Liver (tissue), 3 donors: ENCODE data around the gene NEIL3.

Experiments used
- FOXA2 ChIP-seq: IDR thresholded peaks from 2 replicates; pipeline ENCODE4 v1.6.1; 2016; ENCODE audit warnings: antibody characterized with exemption
- RAD21 ChIP-seq, 2 donors: IDR thresholded peaks; 2 replicates each; pipeline ENCODE4 v1.6.1; 2016; ENCODE audit warnings: antibody characterized with exemption in 2 of 2, mild to moderate bottlenecking in 2 of 2
- TAF1 ChIP-seq: conservative IDR thresholded peaks from 2 replicates; pipeline ENCODE4 v1.6.1; 2016; ENCODE audit warnings: antibody characterized with exemption, mild to moderate bottlenecking
- TF ChIP-seq, protein P1 (sequence below): fragments of 150-350 bp; IDR thresholded peaks from 2 replicates; pipeline ENCODE4 v1.5.1; 2017; ENCODE audit warnings: improper control_type of control experiment, low read depth, low read length; ENCODE audit not compliant: missing input control
- TF ChIP-seq, protein P2 (sequence below): IDR thresholded peaks from 2 replicates; pipeline ENCODE4 v1.6.1; 2016; ENCODE audit warnings: antibody characterized with exemption
- TF ChIP-seq, protein P3 (sequence below): IDR thresholded peaks from 2 replicates; pipeline ENCODE4 v1.6.1; 2016; ENCODE audit warnings: antibody characterized with exemption
- TF ChIP-seq, protein P4 (sequence below): IDR thresholded peaks from 2 replicates; pipeline ENCODE4 v1.6.1; 2016; ENCODE audit warnings: antibody characterized with exemption, mild to moderate bottlenecking
- donor health status: healthy.
- donor health status: healthy.

DNA sequence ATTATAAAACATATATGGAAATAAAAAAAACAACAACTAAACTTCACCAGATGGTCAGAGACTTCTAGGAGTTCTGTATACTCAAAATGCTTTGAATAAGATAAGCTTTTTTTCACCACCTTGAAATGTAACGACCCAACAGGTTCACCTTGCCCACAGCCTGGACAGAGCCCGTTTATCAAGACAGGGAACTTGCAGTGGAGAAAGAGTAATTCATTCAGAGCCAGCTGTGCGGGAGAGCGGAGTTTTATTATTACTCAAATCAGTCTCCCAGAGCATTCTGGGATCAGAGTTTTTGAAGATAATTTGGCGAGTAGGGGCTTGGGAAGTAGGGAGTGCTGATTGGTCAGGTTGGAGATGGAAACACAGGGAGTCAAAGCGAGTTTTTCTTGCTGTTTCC is 94.1 kb downstream of the NEIL3 start:
- TF ChIP-seq, protein P1, sequence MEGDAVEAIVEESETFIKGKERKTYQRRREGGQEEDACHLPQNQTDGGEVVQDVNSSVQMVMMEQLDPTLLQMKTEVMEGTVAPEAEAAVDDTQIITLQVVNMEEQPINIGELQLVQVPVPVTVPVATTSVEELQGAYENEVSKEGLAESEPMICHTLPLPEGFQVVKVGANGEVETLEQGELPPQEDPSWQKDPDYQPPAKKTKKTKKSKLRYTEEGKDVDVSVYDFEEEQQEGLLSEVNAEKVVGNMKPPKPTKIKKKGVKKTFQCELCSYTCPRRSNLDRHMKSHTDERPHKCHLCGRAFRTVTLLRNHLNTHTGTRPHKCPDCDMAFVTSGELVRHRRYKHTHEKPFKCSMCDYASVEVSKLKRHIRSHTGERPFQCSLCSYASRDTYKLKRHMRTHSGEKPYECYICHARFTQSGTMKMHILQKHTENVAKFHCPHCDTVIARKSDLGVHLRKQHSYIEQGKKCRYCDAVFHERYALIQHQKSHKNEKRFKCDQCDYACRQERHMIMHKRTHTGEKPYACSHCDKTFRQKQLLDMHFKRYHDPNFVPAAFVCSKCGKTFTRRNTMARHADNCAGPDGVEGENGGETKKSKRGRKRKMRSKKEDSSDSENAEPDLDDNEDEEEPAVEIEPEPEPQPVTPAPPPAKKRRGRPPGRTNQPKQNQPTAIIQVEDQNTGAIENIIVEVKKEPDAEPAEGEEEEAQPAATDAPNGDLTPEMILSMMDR, result no peak
- TF ChIP-seq, protein P2, sequence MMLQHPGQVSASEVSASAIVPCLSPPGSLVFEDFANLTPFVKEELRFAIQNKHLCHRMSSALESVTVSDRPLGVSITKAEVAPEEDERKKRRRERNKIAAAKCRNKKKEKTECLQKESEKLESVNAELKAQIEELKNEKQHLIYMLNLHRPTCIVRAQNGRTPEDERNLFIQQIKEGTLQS, result no peak
- TF ChIP-seq RAD21 (IDR thresholded peaks at IDR 0.05) (no peak), TAF1 (no peak), FOXA2 (no peak)
- TF ChIP-seq, protein P3, sequence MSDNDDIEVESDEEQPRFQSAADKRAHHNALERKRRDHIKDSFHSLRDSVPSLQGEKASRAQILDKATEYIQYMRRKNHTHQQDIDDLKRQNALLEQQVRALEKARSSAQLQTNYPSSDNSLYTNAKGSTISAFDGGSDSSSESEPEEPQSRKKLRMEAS, result no peak
- TF ChIP-seq, protein P4, sequence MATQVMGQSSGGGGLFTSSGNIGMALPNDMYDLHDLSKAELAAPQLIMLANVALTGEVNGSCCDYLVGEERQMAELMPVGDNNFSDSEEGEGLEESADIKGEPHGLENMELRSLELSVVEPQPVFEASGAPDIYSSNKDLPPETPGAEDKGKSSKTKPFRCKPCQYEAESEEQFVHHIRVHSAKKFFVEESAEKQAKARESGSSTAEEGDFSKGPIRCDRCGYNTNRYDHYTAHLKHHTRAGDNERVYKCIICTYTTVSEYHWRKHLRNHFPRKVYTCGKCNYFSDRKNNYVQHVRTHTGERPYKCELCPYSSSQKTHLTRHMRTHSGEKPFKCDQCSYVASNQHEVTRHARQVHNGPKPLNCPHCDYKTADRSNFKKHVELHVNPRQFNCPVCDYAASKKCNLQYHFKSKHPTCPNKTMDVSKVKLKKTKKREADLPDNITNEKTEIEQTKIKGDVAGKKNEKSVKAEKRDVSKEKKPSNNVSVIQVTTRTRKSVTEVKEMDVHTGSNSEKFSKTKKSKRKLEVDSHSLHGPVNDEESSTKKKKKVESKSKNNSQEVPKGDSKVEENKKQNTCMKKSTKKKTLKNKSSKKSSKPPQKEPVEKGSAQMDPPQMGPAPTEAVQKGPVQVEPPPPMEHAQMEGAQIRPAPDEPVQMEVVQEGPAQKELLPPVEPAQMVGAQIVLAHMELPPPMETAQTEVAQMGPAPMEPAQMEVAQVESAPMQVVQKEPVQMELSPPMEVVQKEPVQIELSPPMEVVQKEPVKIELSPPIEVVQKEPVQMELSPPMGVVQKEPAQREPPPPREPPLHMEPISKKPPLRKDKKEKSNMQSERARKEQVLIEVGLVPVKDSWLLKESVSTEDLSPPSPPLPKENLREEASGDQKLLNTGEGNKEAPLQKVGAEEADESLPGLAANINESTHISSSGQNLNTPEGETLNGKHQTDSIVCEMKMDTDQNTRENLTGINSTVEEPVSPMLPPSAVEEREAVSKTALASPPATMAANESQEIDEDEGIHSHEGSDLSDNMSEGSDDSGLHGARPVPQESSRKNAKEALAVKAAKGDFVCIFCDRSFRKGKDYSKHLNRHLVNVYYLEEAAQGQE, result no peak
